OCI-LY1 (cell line): ENCODE data around the gene CD19.

Source experiments
- H2AFZ ChIP-seq: fragments of 200-600 bp; sonication (generic), shearing (Covaris generic); 2 replicates; pipeline ENCODE4 v1.6.0; 2014; ENCODE audit warnings: antibody characterized with exemption, mild to moderate bottlenecking, low read length
- H3F3A ChIP-seq: fragments of 200-600 bp; sonication (generic), shearing (Covaris generic); 2 replicates; pipeline ENCODE4 v1.6.0; 2014; ENCODE audit warnings: mild to moderate bottlenecking, antibody characterized with exemption, low read length, moderate library complexity; ENCODE audit not compliant: insufficient read depth
- H3K27ac ChIP-seq: fragments of 200-600 bp; sonication (generic); 2 replicates; pipeline ENCODE4 v1.5.1; 2014; ENCODE audit warnings: low read length, mixed run types, mild to moderate bottlenecking, low read depth; ENCODE audit not compliant: poor library complexity, severe bottlenecking
- H3K27me3 ChIP-seq: fragments of 200-600 bp; sonication (generic); 2 replicates; pipeline ENCODE4 v1.6.0; 2014; ENCODE audit warnings: antibody characterized with exemption, mild to moderate bottlenecking, low read length, moderate library complexity; ENCODE audit not compliant: insufficient read depth
- H3K36me3 ChIP-seq: fragments of 200-600 bp; sonication (generic); 2 replicates; pipeline ENCODE4 v1.6.1; 2014; ENCODE audit warnings: mild to moderate bottlenecking, antibody characterized with exemption, low read length, moderate library complexity, mixed read lengths; ENCODE audit not compliant: insufficient read depth
- H3K4me1 ChIP-seq: fragments of 200-600 bp; sonication (generic); 2 replicates; pipeline ENCODE4 v1.5.1; 2014; ENCODE audit warnings: mild to moderate bottlenecking, low read length, moderate library complexity; ENCODE audit not compliant: insufficient read depth, severe bottlenecking
- H3K4me2 ChIP-seq: fragments of 200-600 bp; sonication (generic), shearing (Covaris generic); 2 replicates; pipeline ENCODE4 v1.6.1; 2014; ENCODE audit warnings: low read length
- H3K4me3 ChIP-seq: fragments of 200-600 bp; sonication (generic); 2 replicates; pipeline ENCODE4 v1.5.1; 2014; ENCODE audit warnings: low read length, low read depth, mild to moderate bottlenecking, mixed read lengths; ENCODE audit not compliant: poor library complexity, severe bottlenecking
- H3K79me2 ChIP-seq: fragments of 200-600 bp; shearing (Covaris generic); 2 replicates; pipeline ENCODE4 v1.6.1; 2016; ENCODE audit warnings: mixed run types, low read length, mixed read lengths; ENCODE audit not compliant: insufficient read depth
- H3K9ac ChIP-seq: fragments of 200-600 bp; sonication (generic), shearing (Covaris generic); 2 replicates; pipeline ENCODE4 v1.6.1; 2014; ENCODE audit warnings: mild to moderate bottlenecking, low read length, mixed read lengths
- H3K9me2 ChIP-seq: fragments of 200-600 bp; sonication (generic), shearing (Covaris generic); 2 replicates; pipeline ENCODE4 v1.6.1; 2014; ENCODE audit warnings: low read depth, mild to moderate bottlenecking, low read length, mixed read lengths
- H3K9me3 ChIP-seq: fragments of 200-600 bp; shearing (Covaris generic); 2 replicates; pipeline ENCODE4 v1.6.1; 2014; ENCODE audit warnings: low read length, mixed read lengths
- H4K20me1 ChIP-seq: fragments of 200-600 bp; sonication (generic), shearing (Covaris generic); 2 replicates; pipeline ENCODE4 v1.6.0; 2016; ENCODE audit warnings: mild to moderate bottlenecking, low read length; ENCODE audit not compliant: insufficient read depth
- CTCF ChIP-seq: fragments of 200-600 bp; sonication (generic), shearing (Covaris generic); IDR thresholded peaks from 2 replicates; pipeline ENCODE4 v1.5.1; 2017; ENCODE audit warnings: mild to moderate bottlenecking, antibody characterized with exemption, low read length, moderate library complexity, mixed read lengths
- EZH2 ChIP-seq: fragments of 200-600 bp; sonication (generic), shearing (Covaris generic); IDR thresholded peaks from 2 replicates; pipeline ENCODE4 v1.8.0; 2017; ENCODE audit warnings: borderline replicate concordance, mixed run types, mild to moderate bottlenecking, antibody characterized with exemption, low read length, moderate library complexity, mixed read lengths

CD19 gene

GRCh38 chr16:28985211-28986041 is 53.7 kb downstream of the CD19 start:
- peak overlapping the region; percentile 42; the same call in 1 of the 2 replicates for H3K9ac ChIP-seq
- peak overlapping the region; percentile 63 for H3K4me2 ChIP-seq
- no peak overlapping the region for H3K27ac ChIP-seq
- peaks cover 12% of the 10 kb centered on the region for H3K4me1 ChIP-seq
- no peak for TF ChIP-seq EZH2
- TF ChIP-seq CTCF: no peak
- no peak overlapping the region for H2AFZ ChIP-seq
- no peaks in the 10 kb centered on the region for H3K9me2 ChIP-seq
- H3K79me2 ChIP-seq: no peaks in the 10 kb centered on the region
- 0 out of 2 replicates have a peak, but pooled peaks cover 3% of the 10 kb centered on the region for H3K9me3 ChIP-seq
- no peaks in the 10 kb centered on the region for H4K20me1 ChIP-seq
- H3F3A ChIP-seq: no peaks in the 10 kb centered on the region
- peaks cover 7% of the 10 kb centered on the region for H3K36me3 ChIP-seq
- no peaks in the 10 kb centered on the region for H3K27me3 ChIP-seq
- H3K4me3 ChIP-seq: peak overlapping the region; percentile 49

GRCh38 chr16:28986046-28986445 is 54.3 kb downstream of the CD19 start:
- H3K9me3 ChIP-seq: 0 out of 2 replicates have a peak, but pooled peaks cover 3% of the 10 kb centered on the region
- H3K4me2 ChIP-seq: no peak overlapping the region
- H3K36me3 ChIP-seq: peaks cover 5% of the 10 kb centered on the region
- TF ChIP-seq CTCF (no peak), EZH2 (no peak)
- no peaks in the 10 kb centered on the region for H3K27me3 ChIP-seq
- H3K79me2 ChIP-seq: no peaks in the 10 kb centered on the region
- no peaks in the 10 kb centered on the region for H3K9me2 ChIP-seq
- H3K9ac ChIP-seq: no peak overlapping the region
- peaks cover 12% of the 10 kb centered on the region for H3K4me1 ChIP-seq
- no peaks in the 10 kb centered on the region for H4K20me1 ChIP-seq
- no peak overlapping the region for H2AFZ ChIP-seq
- H3K27ac ChIP-seq: no peak overlapping the region
- no peak overlapping the region for H3K4me3 ChIP-seq
- no peaks in the 10 kb centered on the region for H3F3A ChIP-seq

GRCh38 chr16:28986492-28986891 is 54.7 kb downstream of the CD19 start:
- Histone ChIP-seq H4K20me1 (no peaks in the 10 kb centered on the region), H3K9me2 (no peaks in the 10 kb centered on the region), H3K9me3 (0 out of 2 replicates have a peak, but pooled peaks cover 3% of the 10 kb centered on the region), H3K79me2 (no peaks in the 10 kb centered on the region), H3K9ac (no peak overlapping the region), H3K4me3 (no peak overlapping the region), H3K4me2 (no peak overlapping the region), H3F3A (no peaks in the 10 kb centered on the region), H3K36me3 (peaks cover 5% of the 10 kb centered on the region), H3K4me1 (peaks cover 12% of the 10 kb centered on the region), H3K27ac (no peak overlapping the region), H3K27me3 (no peaks in the 10 kb centered on the region), H2AFZ (no peak overlapping the region)
- no peak for TF ChIP-seq EZH2
- no peak for TF ChIP-seq CTCF
